ENCODE data around the gene DPH2.
A peak's percentile ranks its signal among the peaks of the same experiment; 100 is the strongest.

Gene DPH2

DNA sequence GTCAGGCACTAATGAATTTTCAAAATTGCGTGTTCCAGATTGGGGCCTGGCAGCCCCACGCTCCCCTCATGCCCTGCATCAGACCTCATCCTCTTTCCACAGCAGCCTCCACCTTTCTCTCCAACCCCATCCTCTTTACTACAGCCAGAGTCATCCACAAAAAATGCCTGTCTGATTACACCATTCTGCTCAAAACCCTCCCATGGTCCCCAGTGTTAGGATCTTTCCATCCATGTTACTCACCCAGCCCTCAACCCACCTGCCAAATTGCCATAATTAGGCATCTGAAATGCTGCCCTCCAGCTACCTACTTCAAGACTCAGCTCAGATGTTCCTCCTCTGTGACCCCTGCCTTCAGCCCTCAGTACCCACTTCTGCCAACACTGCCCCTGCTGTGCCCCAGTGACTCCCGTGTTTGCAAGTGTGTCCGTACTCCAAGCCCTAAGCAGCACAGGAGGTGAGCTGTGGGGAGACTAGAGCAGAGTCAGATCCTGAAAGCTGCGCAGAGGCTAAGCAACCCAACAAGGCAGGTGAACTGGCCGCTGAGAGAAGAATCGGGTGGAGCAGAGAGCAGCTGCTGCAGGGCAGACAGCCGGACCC is 36.9 kb upstream of the DPH2 start:
- TF ChIP-seq, protein P1, sequence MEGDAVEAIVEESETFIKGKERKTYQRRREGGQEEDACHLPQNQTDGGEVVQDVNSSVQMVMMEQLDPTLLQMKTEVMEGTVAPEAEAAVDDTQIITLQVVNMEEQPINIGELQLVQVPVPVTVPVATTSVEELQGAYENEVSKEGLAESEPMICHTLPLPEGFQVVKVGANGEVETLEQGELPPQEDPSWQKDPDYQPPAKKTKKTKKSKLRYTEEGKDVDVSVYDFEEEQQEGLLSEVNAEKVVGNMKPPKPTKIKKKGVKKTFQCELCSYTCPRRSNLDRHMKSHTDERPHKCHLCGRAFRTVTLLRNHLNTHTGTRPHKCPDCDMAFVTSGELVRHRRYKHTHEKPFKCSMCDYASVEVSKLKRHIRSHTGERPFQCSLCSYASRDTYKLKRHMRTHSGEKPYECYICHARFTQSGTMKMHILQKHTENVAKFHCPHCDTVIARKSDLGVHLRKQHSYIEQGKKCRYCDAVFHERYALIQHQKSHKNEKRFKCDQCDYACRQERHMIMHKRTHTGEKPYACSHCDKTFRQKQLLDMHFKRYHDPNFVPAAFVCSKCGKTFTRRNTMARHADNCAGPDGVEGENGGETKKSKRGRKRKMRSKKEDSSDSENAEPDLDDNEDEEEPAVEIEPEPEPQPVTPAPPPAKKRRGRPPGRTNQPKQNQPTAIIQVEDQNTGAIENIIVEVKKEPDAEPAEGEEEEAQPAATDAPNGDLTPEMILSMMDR (IDR thresholded peaks at IDR 0.05): no peak

DNA sequence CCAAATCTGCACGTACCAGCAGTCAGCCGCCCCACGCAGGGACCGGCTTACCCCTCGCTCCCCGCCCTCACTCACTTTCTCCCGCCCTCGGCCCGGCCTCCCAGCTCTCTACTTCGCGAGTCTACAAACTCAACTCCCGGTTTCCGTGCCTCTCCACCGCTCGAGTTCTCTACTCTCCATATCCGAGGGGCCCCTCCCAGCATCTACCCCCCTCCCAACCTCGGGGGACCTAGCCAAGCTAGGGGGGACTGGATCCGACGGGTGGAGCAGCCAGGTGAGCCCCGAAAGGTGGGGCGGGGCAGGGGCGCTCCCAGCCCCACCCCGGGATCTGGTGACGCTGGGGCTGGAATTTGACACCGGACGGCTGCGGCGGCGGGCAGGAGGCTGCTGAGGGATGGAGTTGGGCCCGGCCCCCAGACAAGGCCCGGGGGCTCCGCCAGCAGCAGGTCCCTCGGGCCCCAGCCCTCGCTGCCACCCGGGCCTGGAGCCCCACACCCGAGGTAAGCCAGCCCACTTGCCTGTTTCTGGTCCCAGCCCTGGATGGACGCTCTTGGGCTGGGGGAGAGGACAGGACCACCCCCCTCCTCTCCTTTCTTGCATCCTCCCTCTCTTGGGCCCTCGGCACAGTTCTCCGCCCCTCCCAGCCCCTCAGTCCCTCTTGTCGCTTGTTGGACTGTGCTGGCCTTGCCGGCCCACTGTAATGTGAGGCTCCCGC is 36.3 kb upstream of the DPH2 start, which contains the start of gene ARTN:
Gene ARTN, plus strand, starts transcription at position 416 of the 715 bp plus-strand sequence. CDS start 1,856 bp downstream, outside the sequence.
- TF ChIP-seq, protein P1 (IDR thresholded peaks at IDR 0.05): no peak

DNA sequence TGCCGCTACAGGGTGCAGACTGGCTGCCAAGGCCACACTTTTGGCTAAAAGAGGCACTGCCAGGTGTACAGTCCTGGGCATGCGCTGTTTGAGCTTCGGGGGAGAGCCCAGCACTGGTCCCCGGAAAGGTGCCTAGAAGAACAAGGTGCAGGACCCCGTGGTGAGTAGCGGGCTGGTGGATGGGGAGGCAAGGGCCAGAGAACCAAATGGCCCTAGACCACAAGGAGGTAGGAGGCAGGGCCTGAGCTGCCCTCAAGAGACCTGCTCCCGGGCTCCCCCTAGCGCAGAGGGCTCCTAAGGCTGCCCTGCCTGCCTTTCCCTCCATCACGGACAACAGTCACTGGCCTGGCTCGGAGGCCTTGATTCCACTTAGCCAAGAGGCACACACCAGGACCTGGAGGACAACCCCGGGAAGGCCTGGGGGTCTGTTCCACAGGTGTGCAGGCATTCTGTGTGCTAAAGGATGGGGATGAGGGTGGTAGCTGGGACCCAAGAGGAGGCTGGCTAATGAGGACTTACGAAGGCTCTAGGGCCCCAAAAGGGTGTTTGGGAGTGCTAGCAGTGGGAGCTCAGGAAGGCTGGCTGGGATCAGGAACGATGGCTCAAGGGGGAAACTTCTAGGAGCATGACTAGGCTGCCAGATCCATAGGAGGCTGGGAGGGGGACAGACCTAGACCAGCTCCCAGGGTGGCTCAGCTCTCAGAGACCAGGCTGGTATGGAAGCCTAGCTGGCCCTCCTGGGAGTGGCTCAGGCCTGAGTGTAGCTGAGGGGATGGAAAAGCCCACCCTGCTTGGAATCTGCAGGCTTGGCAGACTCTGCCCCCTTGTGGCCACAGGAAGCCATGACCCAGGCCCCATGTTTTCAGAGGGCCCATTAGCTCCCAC is 35.5 kb upstream of the DPH2 start:
- TF ChIP-seq, protein P1 (IDR thresholded peaks at IDR 0.05): peak; percentile 89

DNA sequence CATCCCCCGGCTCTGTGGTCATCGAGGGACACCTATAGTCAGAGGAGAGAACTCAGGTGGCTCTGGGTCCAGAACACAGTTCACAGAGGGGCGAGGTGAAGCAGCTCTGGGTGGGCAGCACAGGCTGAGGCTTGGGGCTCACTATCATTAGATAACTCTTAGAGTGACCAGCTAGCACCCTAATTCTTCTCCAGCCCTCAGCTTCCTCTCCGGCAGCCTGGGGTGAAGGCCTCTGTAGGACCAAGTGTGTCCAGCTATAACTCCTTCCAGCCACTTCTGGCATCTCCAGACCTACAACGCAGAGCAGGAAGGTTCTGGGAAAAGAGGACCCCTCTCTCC is 34.9 kb upstream of the DPH2 start:
- TF ChIP-seq, protein P1 (IDR thresholded peaks at IDR 0.05): no peak; the same call in 1 of the 2 replicates

DNA sequence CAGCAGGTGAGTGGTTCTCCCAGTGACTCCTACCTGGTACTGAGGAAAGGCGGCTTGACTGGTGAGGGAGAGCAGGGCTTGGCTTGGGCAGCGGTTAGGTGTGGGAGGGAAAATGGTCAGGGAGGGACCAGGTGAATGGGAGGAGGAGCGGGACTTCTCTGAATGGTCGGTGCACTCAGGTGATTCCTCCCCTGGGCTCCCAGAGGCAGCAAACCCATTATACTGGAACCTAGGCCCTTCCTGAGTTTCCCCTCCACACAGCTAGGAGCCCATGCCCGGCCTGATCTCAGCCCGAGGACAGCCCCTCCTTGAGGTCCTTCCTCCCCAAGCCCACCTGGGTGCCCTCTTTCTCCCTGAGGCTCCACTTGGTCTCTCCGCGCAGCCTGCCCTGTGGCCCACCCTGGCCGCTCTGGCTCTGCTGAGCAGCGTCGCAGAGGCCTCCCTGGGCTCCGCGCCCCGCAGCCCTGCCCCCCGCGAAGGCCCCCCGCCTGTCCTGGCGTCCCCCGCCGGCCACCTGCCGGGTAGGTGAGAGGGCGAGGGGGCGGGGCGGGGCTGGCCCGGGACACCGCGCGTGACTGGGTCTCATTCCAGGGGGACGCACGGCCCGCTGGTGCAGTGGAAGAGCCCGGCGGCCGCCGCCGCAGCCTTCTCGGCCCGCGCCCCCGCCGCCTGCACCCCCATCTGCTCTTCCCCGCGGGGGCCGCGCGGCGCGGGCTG is 33.9 kb upstream of the DPH2 start:
- TF ChIP-seq, protein P1 (IDR thresholded peaks at IDR 0.05): no peak

DNA sequence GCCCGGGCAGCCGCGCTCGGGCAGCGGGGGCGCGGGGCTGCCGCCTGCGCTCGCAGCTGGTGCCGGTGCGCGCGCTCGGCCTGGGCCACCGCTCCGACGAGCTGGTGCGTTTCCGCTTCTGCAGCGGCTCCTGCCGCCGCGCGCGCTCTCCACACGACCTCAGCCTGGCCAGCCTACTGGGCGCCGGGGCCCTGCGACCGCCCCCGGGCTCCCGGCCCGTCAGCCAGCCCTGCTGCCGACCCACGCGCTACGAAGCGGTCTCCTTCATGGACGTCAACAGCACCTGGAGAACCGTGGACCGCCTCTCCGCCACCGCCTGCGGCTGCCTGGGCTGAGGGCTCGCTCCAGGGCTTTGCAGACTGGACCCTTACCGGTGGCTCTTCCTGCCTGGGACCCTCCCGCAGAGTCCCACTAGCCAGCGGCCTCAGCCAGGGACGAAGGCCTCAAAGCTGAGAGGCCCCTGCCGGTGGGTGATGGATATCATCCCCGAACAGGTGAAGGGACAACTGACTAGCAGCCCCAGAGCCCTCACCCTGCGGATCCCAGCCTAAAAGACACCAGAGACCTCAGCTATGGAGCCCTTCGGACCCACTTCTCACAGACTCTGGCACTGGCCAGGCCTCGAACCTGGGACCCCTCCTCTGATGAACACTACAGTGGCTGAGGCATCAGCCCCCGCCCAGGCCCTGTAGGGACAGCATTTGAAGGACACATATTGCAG is 33.2 kb upstream of the DPH2 start:
- TF ChIP-seq, protein P1 (IDR thresholded peaks at IDR 0.05): no peak; the same call in 1 of the 2 replicates

All from LNCAP (cell line).